ENCODE measurements around the gene CEMIP2. TPM values are rescaled to one million over a fixed set of nuclear protein-coding genes. Genes with fewer than 3 reads are reported as not detected.
"Not testable (repeated sequence)": the region's sequence is repeated elsewhere in the genome, so short reads cannot be mapped to it uniquely, and the experiment has no call there.

Gene CEMIP2
- total and polyA plus RNA-seq, 2 donors (not counting 1 experiment from before 2014, with no cell fraction given) = 35.1 to 45.6 TPM

DNA sequence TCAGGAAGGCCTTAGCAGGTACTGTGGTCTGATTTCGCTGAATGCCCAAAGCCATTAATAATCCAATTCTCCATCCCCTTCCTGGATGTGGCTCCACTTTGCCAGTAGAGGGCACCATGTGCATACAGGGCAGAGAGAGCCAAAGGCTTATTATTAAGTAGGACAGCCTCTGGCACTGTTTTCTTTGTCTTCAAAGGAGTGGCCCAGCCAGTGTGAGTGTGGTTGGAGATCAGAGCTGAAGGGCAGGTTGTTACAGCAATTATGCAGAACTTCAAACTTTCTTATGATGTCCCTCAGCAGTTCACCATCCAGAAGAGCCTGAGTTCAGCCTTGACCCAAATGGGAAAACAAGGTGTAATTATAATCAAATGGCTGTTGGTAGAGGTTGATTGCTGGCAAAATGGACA lies 38.6 kb upstream of the CEMIP2 start:
- Histone ChIP-seq H3K36me3 (ENCODE audit: control insufficient read depth, insufficient read depth, low read length) (no peaks in the 10 kb centered on the region), H3K9me3 (ENCODE audit: control insufficient read depth, insufficient read depth, low read depth, low read length) (no peaks in the 10 kb centered on the region), H3K4me1 (ENCODE audit: control insufficient read depth, extremely low read depth, insufficient read depth, low read length) (no peaks in the 10 kb centered on the region), H2AFZ (ENCODE audit: low read length) (no peak overlapping the region), H3K4me3 (replicated peaks in 1 of 4; ENCODE audit: control extremely low read depth in 1 of 4, insufficient read depth in 1 of 4, low read depth in 3 of 4, low read length in 4 of 4) (no peak overlapping the region), H3K27me3 (ENCODE audit: control insufficient read depth, insufficient read depth, low read length) (no peaks in the 10 kb centered on the region), H3K4me2 (ENCODE audit: extremely low read depth, insufficient read depth, low read length) (no peak overlapping the region), H3K79me2 (ENCODE audit: control insufficient read depth, insufficient read depth, low read length) (no peaks in the 10 kb centered on the region), H3K27ac (ENCODE audit: insufficient read depth, low read length) (no peak overlapping the region), H4K20me1 (ENCODE audit: control insufficient read depth, extremely low read depth, insufficient read depth, low read length) (no peaks in the 10 kb centered on the region), H3K9ac (ENCODE audit: insufficient read depth, low read length) (no peak overlapping the region)
- no peak for TF ChIP-seq EZH2 (IDR thresholded peaks at IDR 0.05; ENCODE audit: low read length, missing control alignments)
- TF ChIP-seq, protein P1, sequence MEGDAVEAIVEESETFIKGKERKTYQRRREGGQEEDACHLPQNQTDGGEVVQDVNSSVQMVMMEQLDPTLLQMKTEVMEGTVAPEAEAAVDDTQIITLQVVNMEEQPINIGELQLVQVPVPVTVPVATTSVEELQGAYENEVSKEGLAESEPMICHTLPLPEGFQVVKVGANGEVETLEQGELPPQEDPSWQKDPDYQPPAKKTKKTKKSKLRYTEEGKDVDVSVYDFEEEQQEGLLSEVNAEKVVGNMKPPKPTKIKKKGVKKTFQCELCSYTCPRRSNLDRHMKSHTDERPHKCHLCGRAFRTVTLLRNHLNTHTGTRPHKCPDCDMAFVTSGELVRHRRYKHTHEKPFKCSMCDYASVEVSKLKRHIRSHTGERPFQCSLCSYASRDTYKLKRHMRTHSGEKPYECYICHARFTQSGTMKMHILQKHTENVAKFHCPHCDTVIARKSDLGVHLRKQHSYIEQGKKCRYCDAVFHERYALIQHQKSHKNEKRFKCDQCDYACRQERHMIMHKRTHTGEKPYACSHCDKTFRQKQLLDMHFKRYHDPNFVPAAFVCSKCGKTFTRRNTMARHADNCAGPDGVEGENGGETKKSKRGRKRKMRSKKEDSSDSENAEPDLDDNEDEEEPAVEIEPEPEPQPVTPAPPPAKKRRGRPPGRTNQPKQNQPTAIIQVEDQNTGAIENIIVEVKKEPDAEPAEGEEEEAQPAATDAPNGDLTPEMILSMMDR (conservative IDR thresholded peaks at IDR 0.05 in 1 of 2, IDR thresholded peaks at IDR 0.05 in 1 of 2; ENCODE audit: low read depth in 1 of 2, low read length in 2 of 2) = peak; percentile 96 to 97
- DNase-seq (ENCODE audit: low read depth in 2 of 2) = peak; percentile 57 to 79

DNA sequence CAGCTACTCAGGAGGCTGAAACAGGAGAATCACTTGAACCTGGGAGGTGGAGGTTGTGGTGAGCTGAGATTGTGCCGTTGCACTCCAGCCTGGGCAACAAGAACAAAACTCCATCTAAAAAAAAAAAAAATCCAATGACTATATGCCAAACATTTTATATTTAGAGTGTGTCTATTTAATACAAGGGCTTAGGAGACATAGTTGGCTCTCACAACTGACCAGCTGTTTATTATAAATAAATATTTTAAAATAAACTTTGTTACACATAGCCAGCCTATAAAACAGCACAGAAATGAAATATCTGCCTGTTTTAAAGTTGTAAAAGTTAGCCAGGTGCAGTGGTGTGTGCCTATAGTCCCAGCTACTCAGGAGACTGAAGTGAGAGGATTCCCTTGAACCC lies 36.8 kb upstream of the CEMIP2 start:
- H3K4me2 ChIP-seq (ENCODE audit: extremely low read depth, insufficient read depth, low read length); H3K4me3 ChIP-seq (replicated peaks in 1 of 4; ENCODE audit: control extremely low read depth in 1 of 4, insufficient read depth in 1 of 4, low read depth in 3 of 4, low read length in 4 of 4); DNase-seq (ENCODE audit: low read depth in 2 of 2); H3K9me3 ChIP-seq (ENCODE audit: control insufficient read depth, insufficient read depth, low read depth, low read length); H4K20me1 ChIP-seq (ENCODE audit: control insufficient read depth, extremely low read depth, insufficient read depth, low read length); H3K4me1 ChIP-seq (ENCODE audit: control insufficient read depth, extremely low read depth, insufficient read depth, low read length); H3K27me3 ChIP-seq (ENCODE audit: control insufficient read depth, insufficient read depth, low read length); H3K79me2 ChIP-seq (ENCODE audit: control insufficient read depth, insufficient read depth, low read length); H3K27ac ChIP-seq (ENCODE audit: insufficient read depth, low read length); H3K36me3 ChIP-seq (ENCODE audit: control insufficient read depth, insufficient read depth, low read length); H3K9ac ChIP-seq (ENCODE audit: insufficient read depth, low read length); H2AFZ ChIP-seq (ENCODE audit: low read length): not testable (repeated sequence)

GRCh38 chr9:71801826-71802225 lies 33.5 kb upstream of the CEMIP2 start:
- Histone ChIP-seq H2AFZ (ENCODE audit: low read length) (no peak overlapping the region), H3K9ac (ENCODE audit: insufficient read depth, low read length) (no peak overlapping the region), H3K4me1 (ENCODE audit: control insufficient read depth, extremely low read depth, insufficient read depth, low read length) (no peaks in the 10 kb centered on the region), H3K27ac (ENCODE audit: insufficient read depth, low read length) (no peak overlapping the region), H3K36me3 (ENCODE audit: control insufficient read depth, insufficient read depth, low read length) (no peaks in the 10 kb centered on the region), H3K4me2 (ENCODE audit: extremely low read depth, insufficient read depth, low read length) (no peak overlapping the region), H3K27me3 (ENCODE audit: control insufficient read depth, insufficient read depth, low read length) (no peaks in the 10 kb centered on the region), H4K20me1 (ENCODE audit: control insufficient read depth, extremely low read depth, insufficient read depth, low read length) (no peaks in the 10 kb centered on the region), H3K4me3 (replicated peaks in 1 of 4; ENCODE audit: control extremely low read depth in 1 of 4, insufficient read depth in 1 of 4, low read depth in 3 of 4, low read length in 4 of 4) (no peak overlapping the region), H3K9me3 (ENCODE audit: control insufficient read depth, insufficient read depth, low read depth, low read length) (no peaks in the 10 kb centered on the region), H3K79me2 (ENCODE audit: control insufficient read depth, insufficient read depth, low read length) (no peaks in the 10 kb centered on the region)
- DNase-seq (ENCODE audit: low read depth in 2 of 2) = no peak
- TF ChIP-seq EZH2 (IDR thresholded peaks at IDR 0.05; ENCODE audit: low read length, missing control alignments) = no peak
- TF ChIP-seq, protein P1 (conservative IDR thresholded peaks at IDR 0.05 in 1 of 2, IDR thresholded peaks at IDR 0.05 in 1 of 2; ENCODE audit: low read depth in 1 of 2, low read length in 2 of 2) = no peak

Measured in fibroblast of lung (primary cell).